GM23338 (cell line): ENCODE results near the gene CCDC30. TPM values are rescaled to one million over a fixed set of nuclear protein-coding genes. Genes with fewer than 3 reads are reported as not detected.

Experiments used
- ATAC-seq: fragments of 200-7000 bp; cut with Tn5 transposase; 3 replicates; pipeline ENCODE4 v1.9.1; 2020
- DNase-seq: peaks from one replicate; pipeline ENCODE4 v3.0.0-alpha.2; 2015; ENCODE audit warnings: low spot score
- H2AFZ ChIP-seq: fragments of 200-600 bp; sonication (generic); 2 replicates; pipeline ENCODE4 v1.8.0; 2016; ENCODE audit warnings: antibody characterized with exemption, mild to moderate bottlenecking, moderate library complexity
- H3F3A ChIP-seq: fragments of 200-600 bp; sonication (generic); replicated peaks from 2 replicates; pipeline ENCODE4 v1.8.0; 2017; ENCODE audit warnings: antibody characterized with exemption, mixed run types, low read depth
- H3K27ac ChIP-seq: fragments of 200-600 bp; sonication (generic); 2 replicates; pipeline ENCODE4 v1.6.1; 2016; ENCODE audit warnings: low read depth
- H3K27me3 ChIP-seq: fragments of 200-600 bp; sonication (generic); 2 replicates; pipeline ENCODE4 v1.8.0; 2016; ENCODE audit warnings: mild to moderate bottlenecking, mixed run types, moderate library complexity; ENCODE audit not compliant: insufficient read depth
- H3K36me3 ChIP-seq: fragments of 200-600 bp; sonication (generic); 2 replicates; pipeline ENCODE4 v1.8.0; 2016; ENCODE audit warnings: mild to moderate bottlenecking; ENCODE audit not compliant: insufficient read depth
- H3K4me1 ChIP-seq: fragments of 200-600 bp; sonication (generic); 2 replicates; pipeline ENCODE4 v1.8.0; 2016; ENCODE audit warnings: mild to moderate bottlenecking, moderate library complexity; ENCODE audit not compliant: insufficient read depth
- H3K4me2 ChIP-seq: fragments of 200-600 bp; sonication (generic); 2 replicates; pipeline ENCODE4 v1.7.1; 2017; ENCODE audit warnings: mixed run types
- H3K4me3 ChIP-seq: fragments of 200-600 bp; sonication (generic); 2 replicates; pipeline ENCODE4 v1.6.1; 2016; ENCODE audit warnings: mixed run types
- H3K79me2 ChIP-seq: fragments of 200-600 bp; sonication (generic); replicated peaks from 2 replicates; pipeline ENCODE4 v1.8.0; 2017; ENCODE audit warnings: mild to moderate bottlenecking; ENCODE audit not compliant: insufficient read depth
- H3K9me2 ChIP-seq: fragments of 200-600 bp; sonication (generic); 2 replicates; pipeline ENCODE4 v1.8.0; 2017; ENCODE audit not compliant: insufficient read depth
- H4K20me1 ChIP-seq: fragments of 200-600 bp; sonication (generic); replicated peaks from 2 replicates; pipeline ENCODE4 v1.8.0; 2017; ENCODE audit warnings: mild to moderate bottlenecking; ENCODE audit not compliant: insufficient read depth
- H3K27ac Mint-ChIP-seq: 2 replicates; pipeline ENCODE4 v1.8.0; 2020; ENCODE audit warnings: inconsistent platforms, mild to moderate bottlenecking, moderate library complexity, mixed read lengths
- H3K27me3 Mint-ChIP-seq: 3 replicates; pipeline ENCODE4 v1.8.0; 2022; ENCODE audit warnings: low read depth, mild to moderate bottlenecking, moderate library complexity, mixed read lengths, inconsistent platforms; ENCODE audit not compliant: insufficient read depth, poor library complexity
- H3K36me3 Mint-ChIP-seq: 3 replicates; pipeline ENCODE4 v1.8.0; 2021; ENCODE audit warnings: low read depth, mild to moderate bottlenecking, inconsistent platforms, moderate library complexity, mixed read lengths
- H3K4me1 Mint-ChIP-seq: 3 replicates; pipeline ENCODE4 v1.8.0; 2020; ENCODE audit warnings: mild to moderate bottlenecking, inconsistent platforms, mixed read lengths
- H3K4me3 Mint-ChIP-seq: 3 replicates; pipeline ENCODE4 v1.8.0; 2021; ENCODE audit warnings: moderate library complexity, mild to moderate bottlenecking, inconsistent platforms, mixed read lengths
- H3K9me3 Mint-ChIP-seq: 3 replicates; pipeline ENCODE4 v1.8.0; 2020; ENCODE audit warnings: moderate library complexity, mild to moderate bottlenecking, inconsistent platforms, mixed read lengths
- CREB1 ChIP-seq: fragments of 250-450 bp; sonication (Bioruptor Pico); IDR thresholded peaks from 2 replicates; pipeline ENCODE4 v1.5.0; 2020; ENCODE audit warnings: low read depth, mild to moderate bottlenecking, moderate library complexity
- EZH2 ChIP-seq: fragments of 200-600 bp; sonication (generic); IDR thresholded peaks from one replicate; pipeline ENCODE4 v1.8.0; 2017; ENCODE audit warnings: antibody characterized with exemption, mild to moderate bottlenecking, low read depth; ENCODE audit not compliant: unreplicated experiment
- EZH2phosphoT487 ChIP-seq: fragments of 200-600 bp; sonication (generic); IDR thresholded peaks from one replicate; pipeline ENCODE4 v1.8.1; 2018; ENCODE audit warnings: antibody characterized with exemption; ENCODE audit not compliant: unreplicated experiment
- JUNB ChIP-seq: IDR thresholded peaks from one replicate; pipeline ENCODE4 v1.6.1; 2016; ENCODE audit warnings: antibody characterized with exemption; ENCODE audit not compliant: unreplicated experiment
- NANOG ChIP-seq: IDR thresholded peaks from 2 replicates; pipeline ENCODE4 v1.6.1; 2016; ENCODE audit warnings: antibody characterized with exemption, borderline replicate concordance
- POLR2AphosphoS5 ChIP-seq: IDR thresholded peaks from 2 replicates; pipeline ENCODE4 v1.6.1; 2016; ENCODE audit warnings: antibody characterized with exemption, low read depth
- STAT1 ChIP-seq: IDR thresholded peaks from one replicate; pipeline ENCODE4 v1.6.1; 2016; ENCODE audit warnings: antibody characterized with exemption; ENCODE audit not compliant: unreplicated experiment
- ZNF114 ChIP-seq: fragments of 250-450 bp; sonication (Bioruptor Pico); IDR thresholded peaks from 2 replicates; pipeline ENCODE4 v1.5.0; 2020; ENCODE audit warnings: mild to moderate bottlenecking, moderate library complexity
- ZNF331 ChIP-seq: fragments of 250-450 bp; sonication (Bioruptor Pico); IDR thresholded peaks from 2 replicates; pipeline ENCODE4 v1.5.0; 2020; ENCODE audit warnings: low read depth, mild to moderate bottlenecking, moderate library complexity
- polyA plus RNA-seq: library from polyadenylated mRNA; unstranded; fragments of >200 nt; fragmentation: Nextera tagmentation; extraction: Ambion mirVana; gene quantifications from 2 replicates; pipeline ENCODE4 v1.2.1, GENCODE V29; 2016
- total RNA-seq: library from RNA; depleted of rRNA; stranded (reverse); fragments of >200 nt; shearing (Covaris generic); gene quantifications from 2 replicates; pipeline ENCODE4 v1.2.3, GENCODE V29; 2014
- TF ChIP-seq, protein P1 (sequence below): fragments of 250-450 bp; sonication (Bioruptor Pico); IDR thresholded peaks from 2 replicates; pipeline ENCODE4 v1.5.0; 2020; ENCODE audit warnings: mild to moderate bottlenecking, moderate library complexity
- TF ChIP-seq, protein P2 (sequence below): IDR thresholded peaks from 2 replicates; pipeline ENCODE4 v1.6.1; 2016; ENCODE audit warnings: antibody characterized with exemption
- TF ChIP-seq, protein P3 (sequence below), 2 experiments: fragments of 200-600 bp in 1 of 2; sonication (generic) in 1 of 2; conservative IDR thresholded peaks; 2 replicates each; pipeline versions ENCODE4 v1.5.1 to v1.6.1; 2016 to 2017; ENCODE audit warnings: antibody characterized with exemption in 2 of 2, low read depth in 2 of 2, mild to moderate bottlenecking in 2 of 2, moderate library complexity in 1 of 2

The CCDC30 gene
- total and polyA plus RNA-seq, 2 experiments from 2014 or later = 0.56 to 1.8 TPM

DNA sequence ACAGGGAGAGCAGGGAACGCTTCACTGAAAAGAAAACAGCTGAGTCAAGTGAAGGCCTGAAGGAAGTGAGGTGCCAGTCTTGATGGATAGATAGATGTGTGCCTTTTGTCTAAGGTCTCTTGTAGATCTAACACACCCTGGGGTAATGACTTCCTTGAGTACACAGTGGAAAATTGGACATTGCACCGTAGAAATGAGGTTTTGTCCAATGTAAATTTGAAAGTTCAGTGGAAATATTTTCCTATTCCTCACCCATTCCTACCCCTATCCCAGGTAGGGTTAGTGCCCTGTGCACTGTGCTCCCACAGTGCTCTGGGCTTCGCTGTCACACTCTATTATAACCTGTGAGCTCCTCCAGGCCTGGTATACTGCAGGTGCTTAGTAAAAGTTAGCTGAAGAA is 31.6 kb upstream of the CCDC30 start (continued):
- TF ChIP-seq, protein P1, sequence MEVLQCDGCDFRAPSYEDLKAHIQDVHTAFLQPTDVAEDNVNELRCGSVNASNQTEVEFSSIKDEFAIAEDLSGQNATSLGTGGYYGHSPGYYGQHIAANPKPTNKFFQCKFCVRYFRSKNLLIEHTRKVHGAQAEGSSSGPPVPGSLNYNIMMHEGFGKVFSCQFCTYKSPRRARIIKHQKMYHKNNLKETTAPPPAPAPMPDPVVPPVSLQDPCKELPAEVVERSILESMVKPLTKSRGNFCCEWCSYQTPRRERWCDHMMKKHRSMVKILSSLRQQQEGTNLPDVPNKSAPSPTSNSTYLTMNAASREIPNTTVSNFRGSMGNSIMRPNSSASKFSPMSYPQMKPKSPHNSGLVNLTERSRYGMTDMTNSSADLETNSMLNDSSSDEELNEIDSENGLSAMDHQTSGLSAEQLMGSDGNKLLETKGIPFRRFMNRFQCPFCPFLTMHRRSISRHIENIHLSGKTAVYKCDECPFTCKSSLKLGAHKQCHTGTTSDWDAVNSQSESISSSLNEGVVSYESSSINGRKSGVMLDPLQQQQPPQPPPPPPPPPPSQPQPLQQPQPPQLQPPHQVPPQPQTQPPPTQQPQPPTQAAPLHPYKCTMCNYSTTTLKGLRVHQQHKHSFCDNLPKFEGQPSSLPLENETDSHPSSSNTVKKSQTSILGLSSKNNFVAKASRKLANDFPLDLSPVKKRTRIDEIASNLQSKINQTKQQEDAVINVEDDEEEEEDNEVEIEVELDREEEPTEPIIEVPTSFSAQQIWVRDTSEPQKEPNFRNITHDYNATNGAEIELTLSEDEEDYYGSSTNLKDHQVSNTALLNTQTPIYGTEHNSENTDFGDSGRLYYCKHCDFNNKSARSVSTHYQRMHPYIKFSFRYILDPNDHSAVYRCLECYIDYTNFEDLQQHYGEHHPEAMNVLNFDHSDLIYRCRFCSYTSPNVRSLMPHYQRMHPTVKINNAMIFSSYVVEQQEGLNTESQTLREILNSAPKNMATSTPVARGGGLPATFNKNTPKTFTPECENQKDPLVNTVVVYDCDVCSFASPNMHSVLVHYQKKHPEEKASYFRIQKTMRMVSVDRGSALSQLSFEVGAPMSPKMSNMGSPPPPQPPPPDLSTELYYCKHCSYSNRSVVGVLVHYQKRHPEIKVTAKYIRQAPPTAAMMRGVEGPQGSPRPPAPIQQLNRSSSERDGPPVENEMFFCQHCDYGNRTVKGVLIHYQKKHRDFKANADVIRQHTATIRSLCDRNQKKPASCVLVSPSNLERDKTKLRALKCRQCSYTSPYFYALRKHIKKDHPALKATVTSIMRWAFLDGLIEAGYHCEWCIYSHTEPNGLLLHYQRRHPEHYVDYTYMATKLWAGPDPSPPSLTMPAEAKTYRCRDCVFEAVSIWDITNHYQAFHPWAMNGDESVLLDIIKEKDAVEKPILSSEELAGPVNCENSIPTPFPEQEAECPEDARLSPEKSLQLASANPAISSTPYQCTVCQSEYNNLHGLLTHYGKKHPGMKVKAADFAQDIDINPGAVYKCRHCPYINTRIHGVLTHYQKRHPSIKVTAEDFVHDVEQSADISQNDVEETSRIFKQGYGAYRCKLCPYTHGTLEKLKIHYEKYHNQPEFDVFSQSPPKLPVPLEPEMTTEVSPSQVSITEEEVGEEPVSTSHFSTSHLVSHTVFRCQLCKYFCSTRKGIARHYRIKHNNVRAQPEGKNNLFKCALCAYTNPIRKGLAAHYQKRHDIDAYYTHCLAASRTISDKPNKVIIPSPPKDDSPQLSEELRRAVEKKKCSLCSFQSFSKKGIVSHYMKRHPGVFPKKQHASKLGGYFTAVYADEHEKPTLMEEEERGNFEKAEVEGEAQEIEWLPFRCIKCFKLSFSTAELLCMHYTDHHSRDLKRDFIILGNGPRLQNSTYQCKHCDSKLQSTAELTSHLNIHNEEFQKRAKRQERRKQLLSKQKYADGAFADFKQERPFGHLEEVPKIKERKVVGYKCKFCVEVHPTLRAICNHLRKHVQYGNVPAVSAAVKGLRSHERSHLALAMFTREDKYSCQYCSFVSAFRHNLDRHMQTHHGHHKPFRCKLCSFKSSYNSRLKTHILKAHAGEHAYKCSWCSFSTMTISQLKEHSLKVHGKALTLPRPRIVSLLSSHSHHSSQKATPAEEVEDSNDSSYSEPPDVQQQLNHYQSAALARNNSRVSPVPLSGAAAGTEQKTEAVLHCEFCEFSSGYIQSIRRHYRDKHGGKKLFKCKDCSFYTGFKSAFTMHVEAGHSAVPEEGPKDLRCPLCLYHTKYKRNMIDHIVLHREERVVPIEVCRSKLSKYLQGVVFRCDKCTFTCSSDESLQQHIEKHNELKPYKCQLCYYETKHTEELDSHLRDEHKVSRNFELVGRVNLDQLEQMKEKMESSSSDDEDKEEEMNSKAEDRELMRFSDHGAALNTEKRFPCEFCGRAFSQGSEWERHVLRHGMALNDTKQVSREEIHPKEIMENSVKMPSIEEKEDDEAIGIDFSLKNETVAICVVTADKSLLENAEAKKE (CRISPR knock-in tag) = no peak
- TF ChIP-seq POLR2AphosphoS5 = no peak
- no peak for TF ChIP-seq JUNB
- TF ChIP-seq ZNF331 = no peak
- no peak for TF ChIP-seq ZNF114 (CRISPR knock-in tag)
- TF ChIP-seq EZH2 = no peak
- TF ChIP-seq, protein P2, sequence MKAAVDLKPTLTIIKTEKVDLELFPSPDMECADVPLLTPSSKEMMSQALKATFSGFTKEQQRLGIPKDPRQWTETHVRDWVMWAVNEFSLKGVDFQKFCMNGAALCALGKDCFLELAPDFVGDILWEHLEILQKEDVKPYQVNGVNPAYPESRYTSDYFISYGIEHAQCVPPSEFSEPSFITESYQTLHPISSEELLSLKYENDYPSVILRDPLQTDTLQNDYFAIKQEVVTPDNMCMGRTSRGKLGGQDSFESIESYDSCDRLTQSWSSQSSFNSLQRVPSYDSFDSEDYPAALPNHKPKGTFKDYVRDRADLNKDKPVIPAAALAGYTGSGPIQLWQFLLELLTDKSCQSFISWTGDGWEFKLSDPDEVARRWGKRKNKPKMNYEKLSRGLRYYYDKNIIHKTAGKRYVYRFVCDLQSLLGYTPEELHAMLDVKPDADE = no peak

DNA sequence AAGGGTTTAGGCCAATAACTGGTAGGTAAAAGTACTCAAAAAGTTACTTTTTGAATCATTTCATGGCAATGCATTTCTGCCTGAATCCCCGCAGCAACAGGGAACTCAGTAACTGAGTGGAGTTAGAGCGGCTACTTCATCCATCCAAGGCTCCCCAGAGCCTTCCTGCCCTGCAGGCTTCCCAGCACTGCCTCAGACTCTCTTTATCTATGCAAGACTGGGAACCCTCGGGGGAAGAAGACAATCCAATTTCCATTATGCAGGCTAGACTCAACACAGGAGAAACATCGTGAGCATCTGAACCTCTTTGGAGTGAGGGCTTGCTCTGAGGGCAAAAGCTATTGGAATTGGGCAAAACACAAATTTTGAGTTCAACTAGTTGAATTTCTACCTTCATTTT is 30.4 kb upstream of the CCDC30 start:
- Mint-ChIP-seq H3K27me3 (no peaks in the 10 kb centered on the region), H3K27ac (no peak overlapping the region), H3K4me3 (no peak overlapping the region), H3K36me3 (no peaks in the 10 kb centered on the region), H3K4me1 (peaks cover 11% of the 10 kb centered on the region; the same call in 2 of the 3 replicates), H3K9me3 (no peaks in the 10 kb centered on the region; the same call in 2 of the 3 replicates)
- Histone ChIP-seq H3K27me3 (no peaks in the 10 kb centered on the region), H3K4me3 (no peak overlapping the region), H3K27ac (no peak overlapping the region), H3K4me1 (no peaks in the 10 kb centered on the region), H3F3A (no peaks in the 10 kb centered on the region), H3K36me3 (no peaks in the 10 kb centered on the region), H2AFZ (peak overlapping the region; percentile 70; the same call in 1 of the 2 replicates), H3K4me2 (no peak overlapping the region), H3K9me2 (no peaks in the 10 kb centered on the region), H4K20me1 (no peaks in the 10 kb centered on the region), H3K79me2 (no peaks in the 10 kb centered on the region)
- ATAC-seq = peak; percentile 57; the same call in 2 of the 3 replicates
- no peak for DNase-seq
- TF ChIP-seq JUNB (no peak), ZNF114 (CRISPR knock-in tag) (no peak), ZNF331 (no peak), NANOG (no peak), STAT1 (no peak), POLR2AphosphoS5 (no peak), EZH2phosphoT487 (no peak), CREB1 (CRISPR knock-in tag) (no peak)
- TF ChIP-seq, protein P3, sequence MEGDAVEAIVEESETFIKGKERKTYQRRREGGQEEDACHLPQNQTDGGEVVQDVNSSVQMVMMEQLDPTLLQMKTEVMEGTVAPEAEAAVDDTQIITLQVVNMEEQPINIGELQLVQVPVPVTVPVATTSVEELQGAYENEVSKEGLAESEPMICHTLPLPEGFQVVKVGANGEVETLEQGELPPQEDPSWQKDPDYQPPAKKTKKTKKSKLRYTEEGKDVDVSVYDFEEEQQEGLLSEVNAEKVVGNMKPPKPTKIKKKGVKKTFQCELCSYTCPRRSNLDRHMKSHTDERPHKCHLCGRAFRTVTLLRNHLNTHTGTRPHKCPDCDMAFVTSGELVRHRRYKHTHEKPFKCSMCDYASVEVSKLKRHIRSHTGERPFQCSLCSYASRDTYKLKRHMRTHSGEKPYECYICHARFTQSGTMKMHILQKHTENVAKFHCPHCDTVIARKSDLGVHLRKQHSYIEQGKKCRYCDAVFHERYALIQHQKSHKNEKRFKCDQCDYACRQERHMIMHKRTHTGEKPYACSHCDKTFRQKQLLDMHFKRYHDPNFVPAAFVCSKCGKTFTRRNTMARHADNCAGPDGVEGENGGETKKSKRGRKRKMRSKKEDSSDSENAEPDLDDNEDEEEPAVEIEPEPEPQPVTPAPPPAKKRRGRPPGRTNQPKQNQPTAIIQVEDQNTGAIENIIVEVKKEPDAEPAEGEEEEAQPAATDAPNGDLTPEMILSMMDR (conservative IDR thresholded peaks at IDR 0.05; ENCODE audit: low read depth in 2 of 2) = no peak
- TF ChIP-seq, protein P2 = no peak
